Activated naive CD4-positive, alpha-beta T cell treated with anti-CD3 and anti-CD28 coated beads, Interleukin-2, amount 10 ng/mL, durations not matched to agents 7 days and 5 days (primary cell): Measurements from ENCODE around the gene KDM6A.
"Not testable (repeated sequence)": the region's sequence is repeated elsewhere in the genome, so short reads cannot be mapped to it uniquely, and the experiment has no call there.

Experiments used
- CTCF ChIA-PET: fragments of 350-600 bp; sonication (Branson Sonifier 250); formaldehyde crosslinking; loops from one replicate; lab custom pipeline; 2021; ENCODE audit warnings: antibody characterized with exemption; lab: Charles Lee
- DNase-seq: peaks from one replicate; pipeline ENCODE4 v3.0.0-alpha.2; 2020
- H3K27ac Mint-ChIP-seq: one replicate; pipeline ENCODE4 v1.8.0; 2021; ENCODE audit warnings: mild to moderate bottlenecking, moderate library complexity, mixed read lengths
- H3K27me3 Mint-ChIP-seq: one replicate; pipeline ENCODE4 v1.8.0; 2021; ENCODE audit warnings: mild to moderate bottlenecking, mixed read lengths
- H3K36me3 Mint-ChIP-seq: one replicate; pipeline ENCODE4 v1.8.0; 2021; ENCODE audit warnings: mixed read lengths
- H3K4me1 Mint-ChIP-seq: one replicate; pipeline ENCODE4 v1.8.0; 2021; ENCODE audit warnings: mixed read lengths
- H3K4me3 Mint-ChIP-seq: one replicate; pipeline ENCODE4 v1.8.0; 2021; ENCODE audit warnings: mild to moderate bottlenecking, moderate library complexity, mixed read lengths
- H3K9me3 Mint-ChIP-seq: one replicate; pipeline ENCODE4 v1.8.0; 2021; ENCODE audit warnings: mixed read lengths

The KDM6A gene

GRCh38 chrX:44948406-44948805, 75.4 kb downstream of the KDM6A start:
- H3K4me3 Mint-ChIP-seq, result no peak overlapping the region
- H3K27me3 Mint-ChIP-seq, result no peaks in the 10 kb centered on the region
- H3K27ac Mint-ChIP-seq, result no peak overlapping the region
- H3K4me1 Mint-ChIP-seq, result peaks cover 3% of the 10 kb centered on the region
- CTCF ChIA-PET, result no interaction called here
- H3K9me3 Mint-ChIP-seq, result peaks cover 7% of the 10 kb centered on the region
- H3K36me3 Mint-ChIP-seq, result peaks cover 19% of the 10 kb centered on the region
- no peak for DNase-seq

- Mint-ChIP-seq H3K36me3 (peaks cover 19% of the 10 kb centered on the region), H3K4me3 (no peak overlapping the region), H3K4me1 (peaks cover 3% of the 10 kb centered on the region), H3K9me3 (peaks cover 7% of the 10 kb centered on the region), H3K27ac (no peak overlapping the region), H3K27me3 (no peaks in the 10 kb centered on the region)
- CTCF ChIA-PET, result no interaction called here
- DNase-seq, result no peak
Measured at GRCh38 chrX:44949125-44949524, 76.1 kb downstream of the KDM6A start.

GRCh38 chrX:44950471-44951366, 77.7 kb downstream of the KDM6A start:
- not testable (repeated sequence) for H3K9me3 Mint-ChIP-seq, DNase-seq, H3K4me1 Mint-ChIP-seq, H3K36me3 Mint-ChIP-seq, H3K27ac Mint-ChIP-seq, H3K4me3 Mint-ChIP-seq, H3K27me3 Mint-ChIP-seq
- CTCF ChIA-PET, result interaction anchor here (0.6 kb wide), 1 partner anchor 407 kb away, joined by 3 read pairs; no protein-coding TSS in a partner anchor

- CTCF ChIA-PET, result no interaction called here
- no peak for DNase-seq
- Mint-ChIP-seq H3K27ac (no peak overlapping the region), H3K4me3 (no peak overlapping the region), H3K4me1 (peaks cover 5% of the 10 kb centered on the region), H3K27me3 (no peaks in the 10 kb centered on the region), H3K9me3 (no peaks in the 10 kb centered on the region), H3K36me3 (peaks cover 6% of the 10 kb centered on the region)
Measured at GRCh38 chrX:44951572-44952067, 78.6 kb downstream of the KDM6A start.

GRCh38 chrX:44952329-44953027, 79.5 kb downstream of the KDM6A start:
- Mint-ChIP-seq H3K36me3 (peaks cover 6% of the 10 kb centered on the region), H3K4me1 (peaks cover 5% of the 10 kb centered on the region), H3K9me3 (no peaks in the 10 kb centered on the region), H3K27me3 (no peaks in the 10 kb centered on the region), H3K27ac (no peak overlapping the region), H3K4me3 (no peak overlapping the region)
- no peak for DNase-seq
- CTCF ChIA-PET, result no interaction called here

DNA sequence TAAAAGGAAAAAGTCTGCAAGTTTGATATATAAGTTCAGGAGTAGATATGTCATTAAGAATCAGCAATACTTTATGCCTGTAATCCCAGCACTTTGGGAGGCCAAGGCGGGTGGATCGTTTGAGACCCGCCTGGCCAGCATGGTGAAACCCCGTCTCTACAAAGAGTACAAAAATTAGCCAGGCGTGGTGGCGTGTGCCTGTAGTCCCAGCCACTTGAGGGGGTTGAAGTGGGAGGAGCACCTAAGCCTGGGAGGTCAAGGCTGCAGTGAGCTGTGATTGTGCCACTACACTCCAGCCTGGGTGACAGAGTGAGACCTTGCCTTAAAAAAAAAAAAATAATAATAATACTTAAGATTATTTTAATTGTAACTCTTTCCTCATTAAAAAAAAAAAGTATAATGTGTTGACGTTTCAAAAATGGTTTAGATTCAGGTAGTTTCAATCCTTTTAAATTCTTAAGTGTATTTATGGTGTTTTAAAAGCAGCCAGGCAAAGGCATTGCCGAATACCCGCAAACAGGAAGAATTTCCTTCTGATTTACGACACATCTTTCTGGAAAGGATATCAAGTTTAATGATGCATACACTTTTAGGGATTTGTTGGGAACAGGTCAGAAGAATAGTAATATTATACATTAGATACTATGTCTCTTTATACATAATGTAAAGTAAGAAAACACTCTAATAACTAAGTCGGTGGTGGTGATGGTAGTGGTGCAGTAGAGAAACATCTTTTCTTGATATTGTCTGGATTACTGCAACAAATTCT, 80.9 kb downstream of the KDM6A start:
- H3K4me1 Mint-ChIP-seq, result peaks cover 5% of the 10 kb centered on the region
- H3K9me3 Mint-ChIP-seq, result no peaks in the 10 kb centered on the region
- CTCF ChIA-PET, result no interaction called here
- H3K4me3 Mint-ChIP-seq, result no peak overlapping the region
- H3K27me3 Mint-ChIP-seq, result no peaks in the 10 kb centered on the region
- peaks cover 5% of the 10 kb centered on the region for H3K36me3 Mint-ChIP-seq
- DNase-seq, result no peak
- H3K27ac Mint-ChIP-seq, result no peak overlapping the region

DNA sequence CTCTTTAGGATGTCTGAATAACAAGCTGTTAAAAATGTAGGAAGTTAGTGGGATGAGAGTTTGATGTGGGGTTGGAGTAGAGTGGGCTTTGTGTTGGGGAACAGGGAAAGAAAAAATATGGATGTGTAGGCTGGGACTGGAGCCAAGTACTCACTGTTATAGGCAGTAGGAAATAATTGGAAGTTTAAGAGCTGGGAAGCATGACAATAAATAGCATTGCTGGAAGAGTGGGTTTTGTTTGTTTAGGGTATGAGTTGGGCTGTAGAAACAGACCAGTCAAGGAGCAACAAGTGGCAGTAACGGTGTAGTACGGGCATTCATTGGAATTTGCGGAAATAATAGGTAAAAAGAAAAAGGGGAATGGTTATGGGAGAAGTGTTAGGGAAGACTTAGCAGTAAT, 81.6 kb downstream of the KDM6A start:
- CTCF ChIA-PET, result no interaction called here
- Mint-ChIP-seq H3K4me3 (no peak overlapping the region), H3K36me3 (peaks cover 5% of the 10 kb centered on the region), H3K27ac (no peak overlapping the region), H3K9me3 (no peaks in the 10 kb centered on the region), H3K4me1 (peaks cover 5% of the 10 kb centered on the region), H3K27me3 (no peaks in the 10 kb centered on the region)
- no peak for DNase-seq

- CTCF ChIA-PET, result no interaction called here
Measured at GRCh38 chrX:44957848-44958247, 84.9 kb downstream of the KDM6A start.

DNA sequence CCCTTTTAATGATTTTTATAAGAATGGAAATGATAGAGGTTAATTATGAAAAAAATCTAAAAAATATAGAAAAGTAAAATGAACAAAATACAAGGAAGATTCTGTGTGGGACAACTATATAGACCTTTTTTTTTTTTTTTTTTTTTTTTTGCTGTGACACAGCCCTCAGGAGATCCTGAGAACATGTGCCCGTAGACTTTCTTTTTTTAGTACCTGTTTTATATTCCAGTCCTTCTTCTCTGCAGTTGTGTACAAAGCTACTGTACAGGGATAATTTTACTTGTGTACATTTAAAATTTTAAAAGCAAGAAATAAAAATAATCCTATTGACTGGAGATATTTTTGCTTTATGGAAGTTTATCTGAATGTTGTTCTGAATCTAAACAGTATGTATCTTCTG, 85.5 kb downstream of the KDM6A start:
- H3K27me3 Mint-ChIP-seq, result no peaks in the 10 kb centered on the region
- no peak overlapping the region for H3K4me3 Mint-ChIP-seq
- no peak for DNase-seq
- CTCF ChIA-PET, result no interaction called here
- H3K4me1 Mint-ChIP-seq, result peaks cover 19% of the 10 kb centered on the region
- no peak overlapping the region for H3K27ac Mint-ChIP-seq
- peaks cover 14% of the 10 kb centered on the region for H3K36me3 Mint-ChIP-seq
- H3K9me3 Mint-ChIP-seq, result no peaks in the 10 kb centered on the region

More at GRCh38 chrX:44957848-44958247, 84.9 kb downstream of the KDM6A start:
- H3K4me3 Mint-ChIP-seq, result no peak overlapping the region
- no peaks in the 10 kb centered on the region for H3K9me3 Mint-ChIP-seq
- H3K36me3 Mint-ChIP-seq, result peaks cover 9% of the 10 kb centered on the region
- H3K27ac Mint-ChIP-seq, result no peak overlapping the region
- H3K27me3 Mint-ChIP-seq, result no peaks in the 10 kb centered on the region
- H3K4me1 Mint-ChIP-seq, result peaks cover 19% of the 10 kb centered on the region
- no peak for DNase-seq

GRCh38 chrX:44961817-44962607, 89.0 kb downstream of the KDM6A start:
- CTCF ChIA-PET, result no interaction called here
- Mint-ChIP-seq H3K27me3 (no peaks in the 10 kb centered on the region), H3K27ac (no peak overlapping the region), H3K4me1 (peaks cover 22% of the 10 kb centered on the region), H3K4me3 (no peak overlapping the region), H3K9me3 (no peaks in the 10 kb centered on the region), H3K36me3 (peaks cover 23% of the 10 kb centered on the region)
- DNase-seq, result no peak

DNA sequence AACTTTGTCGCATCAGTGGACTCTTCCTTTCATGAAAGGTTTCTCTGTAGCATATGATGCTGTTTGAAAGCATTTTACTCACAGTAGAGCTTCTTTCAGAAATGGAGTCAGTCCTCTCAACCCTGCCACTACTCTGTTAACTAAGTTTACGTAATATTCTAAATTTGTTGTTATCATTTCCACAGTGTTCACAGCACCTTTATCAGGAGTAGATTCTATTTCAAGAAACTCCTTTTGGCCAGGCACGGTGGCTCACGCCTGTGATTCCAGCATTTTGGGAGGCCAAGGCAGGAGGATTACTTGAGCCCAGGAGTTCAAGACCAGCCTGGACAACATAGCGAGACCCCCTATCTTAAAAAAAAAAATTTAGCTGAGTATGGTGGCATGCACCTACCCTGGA, 90.0 kb downstream of the KDM6A start:
- no peaks in the 10 kb centered on the region for H3K9me3 Mint-ChIP-seq
- no peak for DNase-seq
- no peak overlapping the region for H3K4me3 Mint-ChIP-seq
- peaks cover 30% of the 10 kb centered on the region for H3K4me1 Mint-ChIP-seq
- no peaks in the 10 kb centered on the region for H3K27me3 Mint-ChIP-seq
- H3K27ac Mint-ChIP-seq, result peak overlapping the region; percentile 58
- CTCF ChIA-PET, result no interaction called here
- peaks cover 26% of the 10 kb centered on the region for H3K36me3 Mint-ChIP-seq

- CTCF ChIA-PET, result no interaction called here
- Mint-ChIP-seq H3K4me3 (no peak overlapping the region), H3K4me1 (peaks cover 14% of the 10 kb centered on the region), H3K27me3 (no peaks in the 10 kb centered on the region), H3K27ac (peak overlapping the region; percentile 30), H3K9me3 (no peaks in the 10 kb centered on the region), H3K36me3 (peaks cover 20% of the 10 kb centered on the region)
- DNase-seq, result no peak
Measured at GRCh38 chrX:44967221-44967620, 94.2 kb downstream of the KDM6A start.

- no peak for DNase-seq
- Mint-ChIP-seq H3K4me3 (no peak overlapping the region), H3K27ac (no peak overlapping the region), H3K36me3 (peaks cover 32% of the 10 kb centered on the region), H3K4me1 (peaks cover 19% of the 10 kb centered on the region), H3K9me3 (peaks cover 12% of the 10 kb centered on the region), H3K27me3 (no peaks in the 10 kb centered on the region)
- CTCF ChIA-PET, result no interaction called here
Measured at GRCh38 chrX:44970709-44971108, 97.7 kb downstream of the KDM6A start.
